Activated naive CD4-positive, alpha-beta T cell treated with anti-CD3 and anti-CD28 coated beads for 36 hours (primary cell): ENCODE measurements around the gene COA7. TPM values are rescaled to one million over a fixed set of nuclear protein-coding genes. Genes with fewer than 3 reads are reported as not detected.
"Not testable (repeated sequence)": the region's sequence is repeated elsewhere in the genome, so short reads cannot be mapped to it uniquely, and the experiment has no call there.

Source experiments
- CTCF ChIA-PET: fragments of 350-600 bp; sonication (Branson Sonifier 250); formaldehyde crosslinking; loops from one replicate; lab custom pipeline; 2021; ENCODE audit warnings: antibody characterized with exemption; lab: Charles Lee
- DNase-seq: peaks from one replicate; pipeline ENCODE4 v3.0.0-alpha.2; 2020
- H3K27ac Mint-ChIP-seq: one replicate; pipeline ENCODE4 v1.8.0; 2021; ENCODE audit warnings: mild to moderate bottlenecking, mixed read lengths
- H3K27me3 Mint-ChIP-seq: one replicate; pipeline ENCODE4 v1.8.0; 2021; ENCODE audit warnings: low read depth, mixed read lengths
- H3K36me3 Mint-ChIP-seq: one replicate; pipeline ENCODE4 v1.8.0; 2021; ENCODE audit warnings: low read depth, mixed read lengths
- H3K4me1 Mint-ChIP-seq: one replicate; pipeline ENCODE4 v1.8.0; 2021; ENCODE audit warnings: low read depth, mixed read lengths
- H3K4me3 Mint-ChIP-seq: one replicate; pipeline ENCODE4 v1.8.0; 2021; ENCODE audit warnings: mild to moderate bottlenecking, moderate library complexity, mixed read lengths
- H3K9me3 Mint-ChIP-seq: one replicate; pipeline ENCODE4 v1.8.0; 2021; ENCODE audit warnings: mixed read lengths
- intact Hi-C: fragments of 100-400 bp; cut with micrococcal nuclease; formaldehyde crosslinking; loops from one replicate; pipeline ENCODE4 v1.15.1; 2023
- total RNA-seq, 2 experiments: library from RNA; stranded (reverse); gene quantifications; one replicate each; pipeline ENCODE4 v1.2.3, GENCODE V29; 2021

The COA7 gene
- 10 to 100 TPM; 11.4 to 11.7 TPM for total RNA-seq

- peaks cover 10% of the 10 kb centered on the region for H3K36me3 Mint-ChIP-seq
- CTCF ChIA-PET: interaction anchor here (0.5 to 3.6 kb wide), 5 partner anchors 12 to 353 kb away, joined by 3 to 18 read pairs (median 3); partner anchors contain the start of genes ORC1 and PRPF38A
- no peaks in the 10 kb centered on the region for H3K27me3 Mint-ChIP-seq
- intact Hi-C loops: loop anchor here (1.0 kb wide), 1 partner anchor 39 kb away; no protein-coding TSS in a partner anchor
- H3K9me3 Mint-ChIP-seq: no peaks in the 10 kb centered on the region
- peak within 1 kb of the TSS; percentile 78 for H3K27ac Mint-ChIP-seq
- H3K4me1 Mint-ChIP-seq: peaks cover 28% of the 10 kb centered on the region
- DNase-seq: peak; percentile 79
- peak within 1 kb of the TSS; percentile 93 for H3K4me3 Mint-ChIP-seq
These were observed at the start of gene COA7 for GRCh38 chr1:52697795-52698674. Gene COA7 (minus strand): TSS chr1:52698347. CDS start chr1:52698326, 21 bp downstream.

- peaks cover 1% of the 10 kb centered on the region for H3K36me3 Mint-ChIP-seq
- CTCF ChIA-PET: interaction anchor here (0.7 to 1.0 kb wide), 3 partner anchors 28 to 61 kb away, joined by 3 read pairs; no protein-coding TSS in a partner anchor
- H3K4me1 Mint-ChIP-seq: peaks cover 29% of the 10 kb centered on the region
- H3K27ac Mint-ChIP-seq: no peak overlapping the region
- no peak overlapping the region for H3K4me3 Mint-ChIP-seq
- no peak for DNase-seq
- no peaks in the 10 kb centered on the region for H3K9me3 Mint-ChIP-seq
- intact Hi-C loops: no loop called here
- no peaks in the 10 kb centered on the region for H3K27me3 Mint-ChIP-seq
These were observed 49.3 kb upstream of the COA7 start for GRCh38 chr1:52747450-52747849.

GRCh38 chr1:52746189-52746588 lies 48.0 kb upstream of the COA7 start:
- no peak for DNase-seq
- H3K27me3 Mint-ChIP-seq: no peaks in the 10 kb centered on the region
- peaks cover 5% of the 10 kb centered on the region for H3K36me3 Mint-ChIP-seq
- no peak overlapping the region for H3K27ac Mint-ChIP-seq
- no peak overlapping the region for H3K4me3 Mint-ChIP-seq
- H3K9me3 Mint-ChIP-seq: peaks cover 2% of the 10 kb centered on the region
- intact Hi-C loops: no loop called here
- H3K4me1 Mint-ChIP-seq: peaks cover 23% of the 10 kb centered on the region
- CTCF ChIA-PET: no interaction called here

- H3K36me3 Mint-ChIP-seq: peaks cover 5% of the 10 kb centered on the region
- peaks cover 17% of the 10 kb centered on the region for H3K4me1 Mint-ChIP-seq
- CTCF ChIA-PET: no interaction called here
- intact Hi-C loops: no loop called here
- H3K27me3 Mint-ChIP-seq: no peaks in the 10 kb centered on the region
- peaks cover 2% of the 10 kb centered on the region for H3K9me3 Mint-ChIP-seq
- H3K27ac Mint-ChIP-seq: no peak overlapping the region
- no peak overlapping the region for H3K4me3 Mint-ChIP-seq
- no peak for DNase-seq
These were observed 43.1 kb upstream of the COA7 start for GRCh38 chr1:52741259-52741658.

- Mint-ChIP-seq H3K9me3 (peaks cover 2% of the 10 kb centered on the region), H3K27me3 (no peaks in the 10 kb centered on the region), H3K36me3 (peaks cover 5% of the 10 kb centered on the region), H3K4me1 (peaks cover 12% of the 10 kb centered on the region), H3K4me3 (no peak overlapping the region), H3K27ac (no peak overlapping the region)
- intact Hi-C loops: no loop called here
- CTCF ChIA-PET: interaction anchor here (0.7 to 1.3 kb wide), 2 partner anchors 9 to 14 kb away, joined by 3 to 4 read pairs; no protein-coding TSS in a partner anchor
- no peak for DNase-seq
These were observed 41.7 kb upstream of the COA7 start for GRCh38 chr1:52739699-52740467.

GRCh38 chr1:52738893-52739292 lies 40.7 kb upstream of the COA7 start:
- Mint-ChIP-seq H3K4me3 (no peak overlapping the region), H3K36me3 (peaks cover 5% of the 10 kb centered on the region), H3K9me3 (peaks cover 2% of the 10 kb centered on the region), H3K27ac (no peak overlapping the region), H3K4me1 (peaks cover 12% of the 10 kb centered on the region), H3K27me3 (no peaks in the 10 kb centered on the region)
- intact Hi-C loops: no loop called here
- CTCF ChIA-PET: interaction anchor here (1.3 kb wide), 1 partner anchor 10 kb away, joined by 4 read pairs; no protein-coding TSS in a partner anchor
- no peak for DNase-seq

- Mint-ChIP-seq H3K36me3 (peaks cover 5% of the 10 kb centered on the region), H3K4me3 (no peak overlapping the region), H3K27ac (no peak overlapping the region), H3K27me3 (no peaks in the 10 kb centered on the region), H3K4me1 (peaks cover 11% of the 10 kb centered on the region), H3K9me3 (peaks cover 2% of the 10 kb centered on the region)
- intact Hi-C loops: no loop called here
- DNase-seq: no peak
- CTCF ChIA-PET: no interaction called here
These were observed 40.0 kb upstream of the COA7 start for GRCh38 chr1:52738148-52738547.

GRCh38 chr1:52735371-52735770 lies 37.2 kb upstream of the COA7 start:
- H3K9me3 Mint-ChIP-seq, H3K27me3 Mint-ChIP-seq, H3K4me3 Mint-ChIP-seq, H3K27ac Mint-ChIP-seq, H3K36me3 Mint-ChIP-seq, intact Hi-C loops, H3K4me1 Mint-ChIP-seq, CTCF ChIA-PET, DNase-seq: not testable (repeated sequence)

- no peak for DNase-seq
- Mint-ChIP-seq H3K27me3 (no peaks in the 10 kb centered on the region), H3K4me1 (peaks cover 16% of the 10 kb centered on the region), H3K36me3 (no peaks in the 10 kb centered on the region), H3K27ac (no peak overlapping the region), H3K4me3 (no peak overlapping the region), H3K9me3 (no peaks in the 10 kb centered on the region)
- CTCF ChIA-PET: interaction anchor here (0.9 to 1.2 kb wide), 2 partner anchors 11 to 16 kb away, joined by 3 to 4 read pairs; no protein-coding TSS in a partner anchor
- intact Hi-C loops: no loop called here
These were observed 35.2 kb upstream of the COA7 start for GRCh38 chr1:52733368-52733767.

- no peaks in the 10 kb centered on the region for H3K36me3 Mint-ChIP-seq
- no peak overlapping the region for H3K4me3 Mint-ChIP-seq
- peaks cover 33% of the 10 kb centered on the region for H3K4me1 Mint-ChIP-seq
- H3K9me3 Mint-ChIP-seq: no peaks in the 10 kb centered on the region
- CTCF ChIA-PET: interaction anchor here (0.6 to 0.8 kb wide), 3 partner anchors 27 to 1536 kb away, joined by 3 to 6 read pairs (median 4); no protein-coding TSS in a partner anchor
- no peaks in the 10 kb centered on the region for H3K27me3 Mint-ChIP-seq
- H3K27ac Mint-ChIP-seq: no peak overlapping the region
- no peak for DNase-seq
- intact Hi-C loops: loop anchor here (2.0 to 10.0 kb wide), 2 partner anchors 193 to 673 kb away; partner anchors contain the start of genes BTF3L4, ECHDC2 and TXNDC12
These were observed 30.0 kb upstream of the COA7 start for GRCh38 chr1:52727956-52728656.

- peak; percentile 19 for DNase-seq
- Mint-ChIP-seq H3K9me3 (no peaks in the 10 kb centered on the region), H3K27me3 (no peaks in the 10 kb centered on the region), H3K4me1 (peaks cover 33% of the 10 kb centered on the region), H3K4me3 (peak overlapping the region; percentile 83), H3K36me3 (no peaks in the 10 kb centered on the region), H3K27ac (peak overlapping the region; percentile 55)
- CTCF ChIA-PET: interaction anchor here (0.6 kb wide), 1 partner anchor 28 kb away, joined by 3 read pairs; no protein-coding TSS in a partner anchor
- intact Hi-C loops: loop anchor here (2.0 to 10.0 kb wide), 2 partner anchors 194 to 672 kb away; partner anchors contain the start of genes BTF3L4, ECHDC2 and TXNDC12
These were observed 29.0 kb upstream of the COA7 start for GRCh38 chr1:52727114-52727586.
